AG09319 (cell line): ENCODE results near the gene PAM.

Experiments
- DNase-seq: peaks from one replicate; pipeline ENCODE4 v3.0.0-alpha.2; 2010; ENCODE audit warnings: low read depth; ENCODE audit errors: extremely low read depth
- TF ChIP-seq, protein P1 (sequence below): IDR thresholded peaks from 2 replicates; pipeline ENCODE4 v1.5.1; 2011; ENCODE audit warnings: low read depth, mild to moderate bottlenecking, inconsistent platforms, low read length, moderate library complexity

PAM gene

GRCh38 chr5:102910240-102911226, 155.4 kb downstream of the PAM start:
- TF ChIP-seq, protein P1, sequence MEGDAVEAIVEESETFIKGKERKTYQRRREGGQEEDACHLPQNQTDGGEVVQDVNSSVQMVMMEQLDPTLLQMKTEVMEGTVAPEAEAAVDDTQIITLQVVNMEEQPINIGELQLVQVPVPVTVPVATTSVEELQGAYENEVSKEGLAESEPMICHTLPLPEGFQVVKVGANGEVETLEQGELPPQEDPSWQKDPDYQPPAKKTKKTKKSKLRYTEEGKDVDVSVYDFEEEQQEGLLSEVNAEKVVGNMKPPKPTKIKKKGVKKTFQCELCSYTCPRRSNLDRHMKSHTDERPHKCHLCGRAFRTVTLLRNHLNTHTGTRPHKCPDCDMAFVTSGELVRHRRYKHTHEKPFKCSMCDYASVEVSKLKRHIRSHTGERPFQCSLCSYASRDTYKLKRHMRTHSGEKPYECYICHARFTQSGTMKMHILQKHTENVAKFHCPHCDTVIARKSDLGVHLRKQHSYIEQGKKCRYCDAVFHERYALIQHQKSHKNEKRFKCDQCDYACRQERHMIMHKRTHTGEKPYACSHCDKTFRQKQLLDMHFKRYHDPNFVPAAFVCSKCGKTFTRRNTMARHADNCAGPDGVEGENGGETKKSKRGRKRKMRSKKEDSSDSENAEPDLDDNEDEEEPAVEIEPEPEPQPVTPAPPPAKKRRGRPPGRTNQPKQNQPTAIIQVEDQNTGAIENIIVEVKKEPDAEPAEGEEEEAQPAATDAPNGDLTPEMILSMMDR: no peak
- no peak for DNase-seq

GRCh38 chr5:102911973-102912372, 156.9 kb downstream of the PAM start:
- TF ChIP-seq, protein P1: no peak
- DNase-seq: peak; percentile 38

DNA sequence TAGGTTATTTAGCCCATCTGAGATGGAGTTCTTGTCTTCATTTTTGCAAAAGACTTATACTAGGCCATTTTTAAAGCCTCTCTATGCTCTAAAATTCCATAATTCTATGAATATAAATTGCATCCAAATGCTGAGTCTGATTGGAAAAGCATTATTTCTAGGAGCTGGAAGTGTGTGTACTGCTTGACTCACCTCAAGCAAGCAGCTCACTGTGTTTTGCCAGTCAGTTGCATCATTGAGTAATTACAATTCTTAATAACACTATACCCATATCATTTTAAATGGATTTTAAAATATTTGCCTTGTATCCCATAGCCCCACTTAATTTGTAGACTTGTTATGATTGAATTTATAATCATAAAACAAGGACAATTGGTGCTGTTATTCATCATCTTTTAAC, 161.0 kb downstream of the PAM start:
- no peak for DNase-seq

DNA sequence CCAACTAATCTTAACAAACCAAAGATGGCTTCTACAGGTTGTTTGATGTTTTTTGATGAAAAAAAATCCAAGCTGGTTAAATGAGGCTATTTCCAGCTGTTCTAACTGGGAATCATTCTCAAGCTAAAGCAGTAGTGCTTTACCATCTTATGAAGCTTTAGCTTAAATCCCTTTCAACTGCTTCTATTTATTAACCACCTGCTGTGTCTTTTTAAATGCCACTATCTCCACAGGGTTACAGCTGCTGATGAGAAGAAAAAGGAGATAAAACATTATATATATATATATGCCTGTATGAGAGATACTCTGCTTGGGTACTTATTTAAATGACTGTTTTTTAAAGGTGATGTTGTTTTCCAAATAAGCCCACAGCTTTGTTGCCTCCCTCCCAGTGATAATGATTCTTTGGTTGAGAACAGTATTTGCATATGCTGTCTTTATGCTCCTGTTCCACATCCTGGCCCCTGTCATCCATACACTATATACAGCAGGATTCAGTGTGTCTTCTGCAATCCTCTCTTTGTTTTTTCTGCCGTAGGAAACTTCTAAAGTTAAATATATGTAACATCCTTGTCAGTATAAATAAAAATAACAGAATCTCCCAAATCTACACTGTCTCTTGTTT, 164.0 kb downstream of the PAM start:
- TF ChIP-seq, protein P1: no peak
- no peak for DNase-seq

More for the DNA sequence above, 161.0 kb downstream of the PAM start:
- TF ChIP-seq, protein P1: no peak

GRCh38 chr5:102920762-102921161, 165.7 kb downstream of the PAM start:
- TF ChIP-seq, protein P1: no peak
- no peak for DNase-seq

- no peak for DNase-seq
- TF ChIP-seq, protein P1: no peak
These were observed 166.4 kb downstream of the PAM start for GRCh38 chr5:102921341-102922044.
